Spleen (tissue), 7 donors: ENCODE results near the gene ARHGAP29.

Experiments
- POLR2AphosphoS5 ChIP-seq, 3 donors: sonication (generic); formaldehyde crosslinking; IDR thresholded peaks; one replicate each; pipeline ENCODE4 v1.5.1; 2017; ENCODE audit warnings: antibody characterized with exemption in 3 of 3
- TF ChIP-seq, protein P1 (sequence below), 11 experiments: fragments of 200-600 bp in 7 of 11; fragments of 450-650 bp in 4 of 11; sonication (generic) in 4 of 11; IDR thresholded peaks in 8 of 11; conservative IDR thresholded peaks in 3 of 11; 1 replicate in 7 of 11; 2 replicates in 4 of 11; pipeline versions ENCODE4 v1.4.0 to v1.8.0; 2016 to 2021; ENCODE audit warnings: antibody characterized with exemption in 11 of 11, inconsistent platforms in 4 of 11, mild to moderate bottlenecking in 1 of 11
- donor health status: DM: no; HTN: no; CAD: no; lungs with moderate emphysema.
- donor health status: DM: no; HTN: no; CAD: no.
- donor health status: DM: no; HTN: no; CAD: no.

DNA sequence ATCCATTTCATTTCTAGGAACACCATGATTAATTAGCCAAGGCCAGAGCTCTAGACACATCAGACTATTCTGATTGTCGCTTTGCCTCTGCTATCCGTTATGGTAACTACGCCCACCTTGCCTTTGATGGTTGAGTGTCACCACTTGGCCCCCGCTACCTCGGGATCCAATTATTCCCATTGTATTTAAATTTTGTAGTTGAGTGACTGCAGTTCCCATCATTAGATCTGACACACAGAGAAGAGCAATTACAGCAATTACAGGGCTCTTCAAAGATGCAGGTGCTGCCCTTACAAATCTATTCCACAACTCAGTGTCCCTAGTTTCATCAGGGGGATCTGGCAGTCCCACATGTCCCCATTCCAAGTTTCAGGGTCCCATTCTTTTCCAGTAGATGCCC, 71.5 kb downstream of the ARHGAP29 start:
- no peak for TF ChIP-seq POLR2AphosphoS5 (IDR thresholded peaks at IDR 0.05)
- TF ChIP-seq, protein P1, sequence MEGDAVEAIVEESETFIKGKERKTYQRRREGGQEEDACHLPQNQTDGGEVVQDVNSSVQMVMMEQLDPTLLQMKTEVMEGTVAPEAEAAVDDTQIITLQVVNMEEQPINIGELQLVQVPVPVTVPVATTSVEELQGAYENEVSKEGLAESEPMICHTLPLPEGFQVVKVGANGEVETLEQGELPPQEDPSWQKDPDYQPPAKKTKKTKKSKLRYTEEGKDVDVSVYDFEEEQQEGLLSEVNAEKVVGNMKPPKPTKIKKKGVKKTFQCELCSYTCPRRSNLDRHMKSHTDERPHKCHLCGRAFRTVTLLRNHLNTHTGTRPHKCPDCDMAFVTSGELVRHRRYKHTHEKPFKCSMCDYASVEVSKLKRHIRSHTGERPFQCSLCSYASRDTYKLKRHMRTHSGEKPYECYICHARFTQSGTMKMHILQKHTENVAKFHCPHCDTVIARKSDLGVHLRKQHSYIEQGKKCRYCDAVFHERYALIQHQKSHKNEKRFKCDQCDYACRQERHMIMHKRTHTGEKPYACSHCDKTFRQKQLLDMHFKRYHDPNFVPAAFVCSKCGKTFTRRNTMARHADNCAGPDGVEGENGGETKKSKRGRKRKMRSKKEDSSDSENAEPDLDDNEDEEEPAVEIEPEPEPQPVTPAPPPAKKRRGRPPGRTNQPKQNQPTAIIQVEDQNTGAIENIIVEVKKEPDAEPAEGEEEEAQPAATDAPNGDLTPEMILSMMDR (IDR thresholded peaks at IDR 0.05 in 8 of 11, conservative IDR thresholded peaks at IDR 0.05 in 3 of 11) = no peak
